ENCODE data around the gene ZBTB16. TPM values are rescaled to one million over a fixed set of nuclear protein-coding genes. Genes with fewer than 3 reads are reported as not detected.

ZBTB16 gene
- total and polyA plus RNA-seq, 10 donors = 1.5 to 85.6 (median 42.1) TPM

DNA sequence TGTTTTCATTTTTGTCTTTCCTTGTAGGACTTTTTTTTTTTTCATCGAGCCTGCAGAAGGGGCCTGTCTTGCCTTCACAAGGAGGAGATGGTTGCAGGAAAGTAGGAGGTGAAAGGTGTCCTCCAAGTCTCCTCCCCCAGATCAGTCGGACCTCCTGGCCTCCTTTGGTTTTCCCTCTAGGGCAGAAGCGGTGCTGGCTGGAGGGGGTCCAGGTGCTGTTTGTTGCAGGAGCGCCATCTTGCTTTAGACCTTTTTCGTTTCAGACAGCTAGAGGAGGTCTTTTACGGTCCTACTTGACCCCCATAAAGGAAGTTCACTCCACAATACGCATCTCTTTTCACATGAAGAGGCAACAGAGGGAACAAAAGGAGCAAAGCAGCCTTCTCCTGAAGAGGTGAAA lies 66.0 kb downstream of the ZBTB16 start:
- no peaks in the 10 kb centered on the region for H3K27me3 ChIP-seq (replicated peaks in 1 of 7)
- intact Hi-C loops (cut with DNase I; ENCODE audit: low total_unique reads) = no loop called here
- no peak overlapping the region for H3K27ac ChIP-seq
- no peak for TF ChIP-seq POLR2A (IDR thresholded peaks at IDR 0.05)
- H3K4me1 ChIP-seq = peaks cover 0 to 84% (median 30%) of the 10 kb centered on the region in 6 donors
- no peak for DNase-seq
- no peak overlapping the region for H3K4me3 ChIP-seq
- H3K9me3 ChIP-seq = no peaks in the 10 kb centered on the region
- 89 to 95% (median 92%) methylated on average over 7 of the region's 7 CpGs for WGBS, 5 donors
- peaks cover 0 to 50% (median 0%) of the 10 kb centered on the region in 6 donors for H3K36me3 ChIP-seq

DNA sequence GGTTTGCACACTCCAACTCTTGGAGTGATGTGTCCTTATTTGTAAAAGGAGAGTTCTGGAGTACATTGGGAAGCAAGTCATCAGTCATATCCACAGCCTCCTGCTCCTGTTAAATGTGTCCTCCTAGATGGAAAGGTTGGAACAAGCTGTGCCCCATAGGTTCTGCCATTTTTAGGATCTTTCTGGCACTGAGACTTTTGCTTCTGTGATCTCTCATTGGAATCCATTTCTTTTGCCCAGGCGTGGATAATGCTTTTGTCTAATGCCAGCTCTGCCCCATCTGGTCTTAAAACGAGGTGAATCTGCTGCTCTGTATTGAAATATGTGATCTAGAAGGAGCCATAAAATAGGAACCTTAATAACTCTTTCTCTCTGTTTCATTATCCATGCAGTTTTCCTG lies 66.4 kb downstream of the ZBTB16 start:
- WGBS, 5 donors = 76 to 95% (median 87%) methylated on average over 2 of the region's 2 CpGs
- Histone ChIP-seq H3K27ac (peak overlapping the region in 1 of 8 donors; percentile 30), H3K4me1 (peaks cover 0 to 84% (median 32%) of the 10 kb centered on the region in 6 donors), H3K4me3 (no peak overlapping the region), H3K27me3 (replicated peaks in 1 of 7) (no peaks in the 10 kb centered on the region), H3K9me3 (no peaks in the 10 kb centered on the region), H3K36me3 (peaks cover 0 to 50% (median 0%) of the 10 kb centered on the region in 6 donors)
- no peak for DNase-seq
- intact Hi-C loops (cut with DNase I; ENCODE audit: low total_unique reads) = no loop called here
- TF ChIP-seq POLR2A (IDR thresholded peaks at IDR 0.05) (no peak), POLR2AphosphoS5 (IDR thresholded peaks at IDR 0.05) (no peak)
- TF ChIP-seq, protein P1, sequence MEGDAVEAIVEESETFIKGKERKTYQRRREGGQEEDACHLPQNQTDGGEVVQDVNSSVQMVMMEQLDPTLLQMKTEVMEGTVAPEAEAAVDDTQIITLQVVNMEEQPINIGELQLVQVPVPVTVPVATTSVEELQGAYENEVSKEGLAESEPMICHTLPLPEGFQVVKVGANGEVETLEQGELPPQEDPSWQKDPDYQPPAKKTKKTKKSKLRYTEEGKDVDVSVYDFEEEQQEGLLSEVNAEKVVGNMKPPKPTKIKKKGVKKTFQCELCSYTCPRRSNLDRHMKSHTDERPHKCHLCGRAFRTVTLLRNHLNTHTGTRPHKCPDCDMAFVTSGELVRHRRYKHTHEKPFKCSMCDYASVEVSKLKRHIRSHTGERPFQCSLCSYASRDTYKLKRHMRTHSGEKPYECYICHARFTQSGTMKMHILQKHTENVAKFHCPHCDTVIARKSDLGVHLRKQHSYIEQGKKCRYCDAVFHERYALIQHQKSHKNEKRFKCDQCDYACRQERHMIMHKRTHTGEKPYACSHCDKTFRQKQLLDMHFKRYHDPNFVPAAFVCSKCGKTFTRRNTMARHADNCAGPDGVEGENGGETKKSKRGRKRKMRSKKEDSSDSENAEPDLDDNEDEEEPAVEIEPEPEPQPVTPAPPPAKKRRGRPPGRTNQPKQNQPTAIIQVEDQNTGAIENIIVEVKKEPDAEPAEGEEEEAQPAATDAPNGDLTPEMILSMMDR (IDR thresholded peaks at IDR 0.05 in 8 of 11, conservative IDR thresholded peaks at IDR 0.05 in 3 of 11) = no peak

DNA sequence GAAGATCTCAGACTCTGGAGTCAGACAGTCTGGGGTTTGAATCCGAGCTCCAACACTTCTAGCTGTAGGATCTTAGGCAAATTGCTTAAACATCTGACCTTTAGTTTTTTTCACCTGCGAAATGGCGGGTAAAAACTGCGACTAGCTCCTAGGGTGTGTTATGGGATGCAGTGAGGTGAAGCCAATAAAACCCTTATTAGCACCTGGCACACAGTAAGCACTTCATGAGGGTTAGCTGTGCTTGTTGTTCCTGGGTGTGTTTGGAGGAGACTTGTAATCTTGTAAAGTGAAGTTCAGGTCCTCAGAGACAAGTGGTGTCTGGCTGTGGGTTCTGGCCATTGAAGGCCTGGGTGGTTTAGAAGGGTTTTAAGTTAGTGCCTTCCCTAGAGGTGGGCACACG lies 68.9 kb downstream of the ZBTB16 start:
- no peak for DNase-seq
- Histone ChIP-seq H3K27ac (peak overlapping the region in 1 of 8 donors; percentile 85), H3K4me1 (peaks cover 0 to 87% (median 40%) of the 10 kb centered on the region in 6 donors), H3K36me3 (peaks cover 0 to 33% (median 0%) of the 10 kb centered on the region in 6 donors), H3K27me3 (replicated peaks in 1 of 7) (no peaks in the 10 kb centered on the region), H3K4me3 (no peak overlapping the region), H3K9me3 (no peaks in the 10 kb centered on the region)
- 87 to 94% (median 91%) methylated on average over 5 of the region's 5 CpGs for WGBS, 5 donors
- TF ChIP-seq, protein P1 (IDR thresholded peaks at IDR 0.05 in 8 of 11, conservative IDR thresholded peaks at IDR 0.05 in 3 of 11) = no peak
- TF ChIP-seq POLR2AphosphoS5 (IDR thresholded peaks at IDR 0.05) (no peak), POLR2A (IDR thresholded peaks at IDR 0.05) (no peak)
- intact Hi-C loops (cut with DNase I; ENCODE audit: low total_unique reads) = no loop called here

DNA sequence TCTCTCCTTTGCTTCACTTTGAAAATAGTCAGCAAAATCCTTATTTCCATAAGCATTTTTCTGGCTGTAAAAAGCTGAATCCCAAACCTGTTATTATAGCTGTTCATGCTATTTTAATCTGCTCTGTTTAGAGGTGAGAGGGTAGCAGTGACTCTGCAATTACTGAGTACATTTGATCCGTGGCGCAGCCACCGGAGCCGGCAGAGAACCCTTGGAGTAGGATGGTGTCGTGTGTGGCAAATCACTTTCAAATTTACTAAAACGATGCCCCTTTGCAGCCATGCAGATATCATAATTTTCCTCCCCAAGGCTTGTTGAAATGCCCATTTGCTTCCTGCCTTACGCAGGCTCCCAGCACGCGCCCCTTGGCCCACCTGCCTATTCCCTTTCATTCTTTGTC lies 69.6 kb downstream of the ZBTB16 start:
- H3K36me3 ChIP-seq = peaks cover 0 to 33% (median 0%) of the 10 kb centered on the region in 6 donors
- peak overlapping the region in 3 of 8 donors; percentile 1 to 85 (median 53) for H3K27ac ChIP-seq
- TF ChIP-seq POLR2A (IDR thresholded peaks at IDR 0.05) (no peak), POLR2AphosphoS5 (IDR thresholded peaks at IDR 0.05) (no peak)
- TF ChIP-seq, protein P1 (IDR thresholded peaks at IDR 0.05 in 8 of 11, conservative IDR thresholded peaks at IDR 0.05 in 3 of 11) = no peak
- 68 to 90% (median 85%) methylated on average over 9 of the region's 9 CpGs for WGBS, 5 donors
- peaks cover 0 to 90% (median 40%) of the 10 kb centered on the region in 6 donors for H3K4me1 ChIP-seq
- H3K9me3 ChIP-seq = no peaks in the 10 kb centered on the region
- DNase-seq = no peak
- H3K27me3 ChIP-seq (replicated peaks in 1 of 7) = no peaks in the 10 kb centered on the region
- intact Hi-C loops (cut with DNase I; ENCODE audit: low total_unique reads) = no loop called here
- H3K4me3 ChIP-seq = no peak overlapping the region

All from spleen (tissue), 11 donors.